ENCODE measurements around the gene ANK3. TPM values are rescaled to one million over a fixed set of nuclear protein-coding genes. Genes with fewer than 3 reads are reported as not detected.
"Not testable (repeated sequence)": the region's sequence is repeated elsewhere in the genome, so short reads cannot be mapped to it uniquely, and the experiment has no call there.

ANK3 gene
- total and polyA plus RNA-seq, 3 donors from 2014 or later: 23.5 to 39.9 (median 38.6) TPM

DNA sequence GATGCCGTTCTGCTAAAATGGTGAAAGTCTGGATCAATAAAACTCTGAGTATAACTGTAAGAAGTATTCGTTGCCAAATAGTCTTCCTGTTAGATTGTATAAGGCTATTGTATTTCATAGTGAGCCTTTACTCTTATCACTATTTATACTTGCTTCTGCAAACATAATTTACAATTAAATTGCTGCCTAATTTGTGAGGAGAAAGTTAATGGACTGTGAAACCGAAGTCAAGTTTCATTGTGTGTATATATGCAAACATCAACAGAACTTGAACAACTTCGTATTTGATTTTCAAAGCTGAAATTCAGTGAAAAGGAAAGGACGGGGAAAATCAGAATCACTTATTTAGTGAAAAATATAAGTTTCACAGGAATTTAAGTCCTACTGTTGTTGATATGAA is 347.4 kb downstream of the ANK3 start:
- WGBS, 2 donors: 68 to 80% methylated on average over 5 of the region's 5 CpGs
- H3K4me3 ChIP-seq: no peak overlapping the region
- intact Hi-C loops (cut with DNase I; ENCODE audit: low total_unique reads): no loop called here

DNA sequence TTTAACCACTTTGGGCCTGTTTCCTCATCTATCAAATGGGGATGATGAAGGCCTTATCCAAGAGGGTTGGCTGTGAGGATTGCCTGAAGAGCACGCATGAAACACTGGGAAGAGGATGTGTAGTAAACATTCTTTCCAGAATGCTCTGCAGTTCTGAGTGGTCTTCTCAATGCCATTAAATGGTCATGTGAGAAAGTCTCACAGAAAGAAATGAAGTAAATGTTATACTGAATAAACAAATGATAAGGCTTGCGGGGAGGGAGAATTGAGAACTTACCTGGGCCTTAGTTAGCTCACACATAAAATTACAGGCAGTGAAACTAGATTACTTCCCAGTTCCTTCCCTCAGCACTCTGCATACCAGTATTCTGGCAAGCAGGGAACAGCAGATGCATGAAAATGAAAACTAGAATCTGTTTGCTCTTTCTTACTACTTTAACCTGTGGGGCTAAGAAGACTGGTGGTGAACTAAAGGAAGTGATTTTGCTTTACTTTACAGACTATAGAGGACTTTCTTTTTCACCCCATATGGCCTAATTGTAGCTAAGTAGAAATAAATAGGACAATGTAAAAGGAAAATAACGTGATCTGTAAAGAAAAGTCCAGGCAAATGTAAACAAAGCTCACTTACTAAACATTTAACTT is 348.1 kb downstream of the ANK3 start:
- Histone ChIP-seq H3K4me3 (no peak overlapping the region), H3K27ac (no peak overlapping the region), H3K9me3 (no peaks in the 10 kb centered on the region), H3K27me3 (no peaks in the 10 kb centered on the region), H3K36me3 (ENCODE audit: low read depth, missing control alignments) (no peaks in the 10 kb centered on the region), H3K4me1 (peaks cover 11% of the 10 kb centered on the region)
- no peak for DNase-seq
- intact Hi-C loops (cut with DNase I; ENCODE audit: low total_unique reads): no loop called here
- TF ChIP-seq, protein P1, sequence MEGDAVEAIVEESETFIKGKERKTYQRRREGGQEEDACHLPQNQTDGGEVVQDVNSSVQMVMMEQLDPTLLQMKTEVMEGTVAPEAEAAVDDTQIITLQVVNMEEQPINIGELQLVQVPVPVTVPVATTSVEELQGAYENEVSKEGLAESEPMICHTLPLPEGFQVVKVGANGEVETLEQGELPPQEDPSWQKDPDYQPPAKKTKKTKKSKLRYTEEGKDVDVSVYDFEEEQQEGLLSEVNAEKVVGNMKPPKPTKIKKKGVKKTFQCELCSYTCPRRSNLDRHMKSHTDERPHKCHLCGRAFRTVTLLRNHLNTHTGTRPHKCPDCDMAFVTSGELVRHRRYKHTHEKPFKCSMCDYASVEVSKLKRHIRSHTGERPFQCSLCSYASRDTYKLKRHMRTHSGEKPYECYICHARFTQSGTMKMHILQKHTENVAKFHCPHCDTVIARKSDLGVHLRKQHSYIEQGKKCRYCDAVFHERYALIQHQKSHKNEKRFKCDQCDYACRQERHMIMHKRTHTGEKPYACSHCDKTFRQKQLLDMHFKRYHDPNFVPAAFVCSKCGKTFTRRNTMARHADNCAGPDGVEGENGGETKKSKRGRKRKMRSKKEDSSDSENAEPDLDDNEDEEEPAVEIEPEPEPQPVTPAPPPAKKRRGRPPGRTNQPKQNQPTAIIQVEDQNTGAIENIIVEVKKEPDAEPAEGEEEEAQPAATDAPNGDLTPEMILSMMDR (IDR thresholded peaks at IDR 0.05): no peak
- no peak for TF ChIP-seq POLR2A (IDR thresholded peaks at IDR 0.05)
- WGBS, 2 donors: 75 to 79% methylated on average over 3 of the region's 3 CpGs

More for the DNA sequence above, 347.4 kb downstream of the ANK3 start:
- Histone ChIP-seq H3K4me1 (peaks cover 11% of the 10 kb centered on the region), H3K9me3 (no peaks in the 10 kb centered on the region), H3K27ac (no peak overlapping the region), H3K27me3 (no peaks in the 10 kb centered on the region), H3K36me3 (ENCODE audit: low read depth, missing control alignments) (no peaks in the 10 kb centered on the region)
- DNase-seq: no peak
- TF ChIP-seq, protein P1 (IDR thresholded peaks at IDR 0.05): no peak
- TF ChIP-seq POLR2A (IDR thresholded peaks at IDR 0.05): no peak

DNA sequence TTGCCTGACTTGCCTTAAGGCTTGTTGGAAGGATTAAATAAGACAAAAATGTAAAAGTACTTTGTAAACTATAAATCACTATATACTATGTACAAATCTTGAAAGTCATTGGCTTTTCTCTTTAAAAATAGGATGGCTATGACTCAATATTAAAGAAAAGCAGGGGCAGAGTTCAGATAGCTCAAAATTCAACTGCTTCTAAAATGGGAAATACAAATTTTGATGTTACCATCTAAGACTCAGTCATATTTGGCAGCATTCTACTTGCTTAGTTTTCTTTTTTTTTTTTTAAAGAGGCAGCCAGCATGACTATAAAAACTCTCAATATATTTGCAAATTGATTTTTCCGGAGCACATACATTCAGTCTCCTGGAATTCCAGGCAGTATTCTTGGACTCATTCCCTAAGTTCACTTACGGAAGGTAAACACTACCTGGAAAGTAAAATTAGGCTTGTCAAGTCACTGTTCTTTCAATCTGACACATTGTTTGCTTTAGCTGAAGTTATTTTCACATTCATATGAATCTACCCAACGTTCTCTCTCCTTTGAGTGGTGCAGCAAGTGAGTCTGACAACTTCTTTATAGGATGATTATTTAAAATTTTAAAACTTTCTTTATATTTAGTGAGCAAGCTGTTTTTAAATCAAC is 349.5 kb downstream of the ANK3 start:
- Histone ChIP-seq H3K36me3 (ENCODE audit: low read depth, missing control alignments) (no peaks in the 10 kb centered on the region), H3K4me1 (peaks cover 11% of the 10 kb centered on the region), H3K4me3 (no peak overlapping the region), H3K9me3 (no peaks in the 10 kb centered on the region), H3K27ac (no peak overlapping the region), H3K27me3 (no peaks in the 10 kb centered on the region)
- TF ChIP-seq POLR2A (IDR thresholded peaks at IDR 0.05): no peak
- TF ChIP-seq, protein P1 (IDR thresholded peaks at IDR 0.05): no peak
- DNase-seq: no peak
- 57 to 71% methylated on average over 3 of the region's 3 CpGs for WGBS, 2 donors
- intact Hi-C loops (cut with DNase I; ENCODE audit: low total_unique reads): no loop called here

DNA sequence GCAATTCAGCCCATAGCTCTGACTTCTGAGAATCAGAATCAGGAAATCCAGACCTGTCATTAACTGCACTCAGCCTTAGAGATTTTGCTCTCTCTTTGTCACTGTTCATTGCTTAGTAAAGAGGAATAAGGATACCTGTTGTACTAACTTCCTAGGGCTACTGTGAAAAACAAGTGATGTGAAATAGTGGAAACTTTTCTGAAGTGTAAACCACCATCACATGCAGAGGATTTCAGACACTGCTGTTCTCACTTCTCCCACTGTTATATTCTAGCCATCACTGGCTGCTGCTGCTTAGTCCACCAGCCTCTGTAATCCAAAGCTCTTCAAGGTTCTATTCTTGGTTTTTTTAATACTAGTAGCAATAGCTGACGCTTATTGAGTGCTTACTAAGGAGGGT is 353.7 kb downstream of the ANK3 start:
- H3K4me1 ChIP-seq: no peaks in the 10 kb centered on the region
- H3K4me3 ChIP-seq: no peak overlapping the region
- H3K9me3 ChIP-seq: no peaks in the 10 kb centered on the region
- no peaks in the 10 kb centered on the region for H3K27me3 ChIP-seq
- TF ChIP-seq, protein P1 (IDR thresholded peaks at IDR 0.05): no peak
- TF ChIP-seq POLR2A (IDR thresholded peaks at IDR 0.05): no peak
- no peak overlapping the region for H3K27ac ChIP-seq
- no peaks in the 10 kb centered on the region for H3K36me3 ChIP-seq (ENCODE audit: low read depth, missing control alignments)
- DNase-seq: no peak
- 88 to 92% methylated on average over 1 of the region's 1 CpG for WGBS, 2 donors
- intact Hi-C loops (cut with DNase I; ENCODE audit: low total_unique reads): no loop called here

DNA sequence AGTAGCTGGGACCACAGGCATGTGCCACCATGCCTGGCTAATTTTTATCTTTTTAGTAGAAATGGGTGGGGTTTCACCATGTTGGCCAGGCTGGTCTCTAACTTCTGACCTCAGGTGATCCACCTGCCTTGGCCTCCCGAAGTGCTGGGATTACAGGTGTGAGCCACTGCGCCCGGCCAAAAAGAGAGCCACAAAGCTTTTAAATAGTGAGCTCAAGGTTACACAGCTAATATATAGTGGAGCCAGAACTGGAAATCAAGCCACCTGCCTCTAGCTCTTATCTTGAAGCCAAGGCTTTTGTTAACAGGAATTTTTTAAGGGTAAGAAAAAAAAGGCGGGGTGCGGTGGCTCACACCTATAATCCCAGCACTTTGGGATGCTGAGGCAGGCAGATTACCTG is 354.3 kb downstream of the ANK3 start:
- H3K36me3 ChIP-seq (ENCODE audit: low read depth, missing control alignments); H3K4me1 ChIP-seq; H3K4me3 ChIP-seq; H3K27ac ChIP-seq; DNase-seq; H3K27me3 ChIP-seq; H3K9me3 ChIP-seq; intact Hi-C loops (cut with DNase I; ENCODE audit: low total_unique reads): not testable (repeated sequence)
- WGBS, 2 donors: 91 to 95% methylated on average over 5 of the region's 5 CpGs

Data from testis (tissue), 3 donors.